Colonic mucosa (tissue), 4 donors: Measurements from ENCODE around the gene SERPINA5. TPM values are rescaled to one million over a fixed set of nuclear protein-coding genes. Genes with fewer than 3 reads are reported as not detected.

Experiments
- DNase-seq: peaks from one replicate; pipeline ENCODE4 v3.0.0-alpha.2; 2020
- H3K27ac ChIP-seq: fragments of 200-600 bp; one replicate; pipeline ENCODE4 v1.8.0; 2021
- H3K27me3 ChIP-seq: fragments of 200-600 bp; one replicate; pipeline ENCODE4 v1.8.0; 2021
- H3K36me3 ChIP-seq: fragments of 200-600 bp; one replicate; pipeline ENCODE4 v1.8.0; 2021
- H3K4me1 ChIP-seq: fragments of 200-600 bp; one replicate; pipeline ENCODE4 v1.8.0; 2021; ENCODE audit warnings: mild to moderate bottlenecking
- H3K4me3 ChIP-seq: fragments of 200-600 bp; one replicate; pipeline ENCODE4 v1.8.0; 2021
- H3K9ac ChIP-seq, 2 donors: one replicate each; pipeline ENCODE4 v1.7.0; 2013; ENCODE audit warnings: control low read depth in 2 of 2, low read depth in 2 of 2, low read length in 2 of 2
- H3K9me3 ChIP-seq: fragments of 200-600 bp; one replicate; pipeline ENCODE4 v1.8.0; 2021
- CTCF ChIP-seq: fragments of 200-600 bp; IDR thresholded peaks from one replicate; pipeline ENCODE4 v1.8.0; 2022; ENCODE audit warnings: antibody characterized with exemption, mild to moderate bottlenecking
- intact Hi-C: fragments of 100-400 bp; cut with DNase I; formaldehyde crosslinking; loops from one replicate; pipeline ENCODE4 v1.14.1; 2022
- total RNA-seq, 2 donors: library from RNA; stranded (reverse); fragmentation: NEBNext Ultra II Directional in 1 of 2; extraction: Animal tissue kit (Norgen Biotek cat#: 25700) in 1 of 2; gene quantifications; one replicate each; pipeline ENCODE4 v1.2.1, GENCODE V29; 2021
- donor health status: healthy.
- donor health status: DM: no; HTN: no; CAD: no.
- donor health status: DM: no; HTN: no; CAD: no.

SERPINA5 gene
- total RNA-seq, 2 donors from 2014 or later, result 0.61 to 2.9 TPM

GRCh38 chr14:94593749-94594431, 12.7 kb downstream of the SERPINA5 start:
- Histone ChIP-seq H3K36me3 (no peaks in the 10 kb centered on the region), H3K4me1 (peaks cover 3% of the 10 kb centered on the region), H3K27me3 (no peaks in the 10 kb centered on the region), H3K9ac (no peak overlapping the region), H3K27ac (no peak overlapping the region), H3K4me3 (no peak overlapping the region), H3K9me3 (no peaks in the 10 kb centered on the region)
- no peak for TF ChIP-seq CTCF
- intact Hi-C loops, result no loop called here
- no peak for DNase-seq

- Histone ChIP-seq H3K27ac (no peak overlapping the region), H3K36me3 (no peaks in the 10 kb centered on the region), H3K9me3 (no peaks in the 10 kb centered on the region), H3K27me3 (no peaks in the 10 kb centered on the region), H3K9ac (no peak overlapping the region), H3K4me3 (no peak overlapping the region), H3K4me1 (peaks cover 4% of the 10 kb centered on the region)
- intact Hi-C loops, result no loop called here
- DNase-seq, result no peak
- TF ChIP-seq CTCF, result no peak
Observed at GRCh38 chr14:94594441-94594840, 13.2 kb downstream of the SERPINA5 start.

- Histone ChIP-seq H3K27ac (no peak overlapping the region), H3K27me3 (no peaks in the 10 kb centered on the region), H3K4me1 (peaks cover 4% of the 10 kb centered on the region), H3K9me3 (no peaks in the 10 kb centered on the region), H3K9ac (no peak overlapping the region), H3K4me3 (no peak overlapping the region), H3K36me3 (no peaks in the 10 kb centered on the region)
- intact Hi-C loops, result no loop called here
- TF ChIP-seq CTCF, result no peak
- no peak for DNase-seq
Observed at GRCh38 chr14:94595912-94596311, 14.7 kb downstream of the SERPINA5 start.

GRCh38 chr14:94596361-94596760, 15.1 kb downstream of the SERPINA5 start:
- no peak for DNase-seq
- intact Hi-C loops, result no loop called here
- peaks cover 4% of the 10 kb centered on the region for H3K4me1 ChIP-seq

GRCh38 chr14:94597788-94598187, 16.6 kb downstream of the SERPINA5 start:
- no peak for TF ChIP-seq CTCF
- Histone ChIP-seq H3K9ac (no peak overlapping the region), H3K36me3 (no peaks in the 10 kb centered on the region), H3K4me1 (peaks cover 4% of the 10 kb centered on the region), H3K9me3 (no peaks in the 10 kb centered on the region), H3K27me3 (no peaks in the 10 kb centered on the region), H3K27ac (no peak overlapping the region), H3K4me3 (no peak overlapping the region)
- intact Hi-C loops, result no loop called here
- DNase-seq, result no peak

More at GRCh38 chr14:94596361-94596760, 15.1 kb downstream of the SERPINA5 start:
- no peak for TF ChIP-seq CTCF
- H3K4me3 ChIP-seq, result no peak overlapping the region
- no peaks in the 10 kb centered on the region for H3K27me3 ChIP-seq
- no peak overlapping the region for H3K27ac ChIP-seq
- H3K36me3 ChIP-seq, result no peaks in the 10 kb centered on the region
- H3K9ac ChIP-seq, result no peak overlapping the region
- H3K9me3 ChIP-seq, result no peaks in the 10 kb centered on the region
